Stomach (tissue), 9 donors: ENCODE data around the gene ZFAND2B. TPM values are rescaled to one million over a fixed set of nuclear protein-coding genes. Genes with fewer than 3 reads are reported as not detected.

ENCODE experiments used
- DNase-seq, 2 donors: peaks; one replicate each; pipeline versions ENCODE4 v3.0.0 to v3.0.0-alpha.2; 2013 to 2019
- H3K27ac ChIP-seq, 5 donors: fragments of 200-600 bp in 4 of 5; sonication (generic) in 4 of 5; one replicate each; pipeline ENCODE4 v1.5.1; 2013 to 2019; ENCODE audit warnings: mild to moderate bottlenecking in 1 of 5, moderate library complexity in 1 of 5
- H3K27me3 ChIP-seq, 3 donors: fragments of 200-600 bp; sonication (generic); one replicate each; pipeline ENCODE4 v1.5.1; 2017 to 2019; ENCODE audit warnings: mixed run types in 1 of 3
- H3K36me3 ChIP-seq, 4 donors: fragments of 200-600 bp; sonication (generic); 1 replicate in 3 of 4; 2 replicates in 1 of 4; pipeline ENCODE4 v1.5.1; 2016 to 2019
- H3K4me1 ChIP-seq, 4 donors: fragments of 200-600 bp; sonication (generic); one replicate each; pipeline ENCODE4 v1.5.1; 2016 to 2019
- H3K4me3 ChIP-seq, 4 donors: fragments of 200-600 bp; sonication (generic) in 3 of 4; one replicate each; pipeline ENCODE4 v1.5.1; 2016 to 2019; ENCODE audit warnings: mild to moderate bottlenecking in 1 of 4
- H3K9me3 ChIP-seq, 4 donors: fragments of 200-600 bp; sonication (generic); one replicate each; pipeline ENCODE4 v1.5.1; 2016 to 2019
- CTCF ChIP-seq, 7 experiments: fragments of 450-650 bp in 4 of 7; fragments of 200-600 bp in 3 of 7; sonication (generic) in 3 of 7; IDR thresholded peaks; one replicate each; pipeline ENCODE4 v1.5.1; 2016 to 2019; ENCODE audit warnings: antibody characterized with exemption in 7 of 7, control low read depth in 2 of 7, mild to moderate bottlenecking in 1 of 7
- EP300 ChIP-seq: sonication (generic); formaldehyde crosslinking; IDR thresholded peaks from one replicate; pipeline ENCODE4 v1.6.1; 2017; ENCODE audit warnings: antibody characterized with exemption
- POLR2A ChIP-seq, 4 donors: fragments of 450-650 bp; IDR thresholded peaks; one replicate each; pipeline ENCODE4 v1.6.1; 2016; ENCODE audit warnings: antibody characterized with exemption in 4 of 4, control low read depth in 2 of 4, mild to moderate bottlenecking in 1 of 4, moderate library complexity in 1 of 4
- POLR2AphosphoS5 ChIP-seq, 3 donors: sonication (generic); formaldehyde crosslinking; IDR thresholded peaks; one replicate each; pipeline ENCODE4 v1.6.1; 2016; ENCODE audit warnings: antibody characterized with exemption in 3 of 3
- WGBS, 5 donors: extraction: QIAGEN DNeasy Blood & Tissue Kit in 3 of 5; methylation state at CpG; one replicate each; pipeline versions ENCODE4 v1.1.5 to v1.1.7; 2013 to 2018; 5-methylcytosine and 5-hydroxymethylcytosine counted together
- intact Hi-C: fragments of 100-400 bp; cut with DNase I; formaldehyde crosslinking; loops from one replicate; pipeline ENCODE4 v1.15.1; 2023; ENCODE audit warnings: low total_unique reads
- polyA plus RNA-seq, 3 donors: library from polyadenylated mRNA; stranded (reverse); fragments of 200-250 nt; gene quantifications; one replicate each; pipeline ENCODE4 v1.2.3, GENCODE V29; 2013
- total RNA-seq, 5 donors: library from RNA; depleted of rRNA; stranded (reverse); fragments of >200 nt; gene quantifications; one replicate each; pipeline versions ENCODE4 v1.1.0 to v1.2.3, GENCODE V29; 2014 to 2016
- donor health status: healthy with polysubstance abuse.
- donor health status: Bipolar disorder and iron deficiency.
- donor health status: healthy.

The ZFAND2B gene
- total and polyA plus RNA-seq, 8 donors = 21.3 to 81.3 (median 44.7) TPM

GRCh38 chr2:219244789-219245147, 38.2 kb downstream of the ZFAND2B start:
- peak overlapping the region; percentile 91 to 98 (median 97) for H3K27ac ChIP-seq
- intact Hi-C loops = no loop called here
- 29 to 45% (median 41%) methylated on average over 6 of the region's 6 CpGs for WGBS, 5 donors
- H3K4me1 ChIP-seq = peaks cover 38 to 54% (median 52%) of the 10 kb centered on the region in 4 donors
- no peak for DNase-seq
- H3K4me3 ChIP-seq = peak overlapping the region; percentile 77 to 95 (median 82)
- H3K9me3 ChIP-seq = no peaks in the 10 kb centered on the region
- H3K36me3 ChIP-seq = peaks cover 0 to 29% (median 15%) of the 10 kb centered on the region in 4 donors
- no peaks in the 10 kb centered on the region for H3K27me3 ChIP-seq
- no peak for TF ChIP-seq EP300
- no peak for TF ChIP-seq POLR2AphosphoS5 (IDR thresholded peaks at IDR 0.05)
- TF ChIP-seq POLR2A (IDR thresholded peaks at IDR 0.05) = no peak
- no peak for TF ChIP-seq CTCF (IDR thresholded peaks at IDR 0.05)

- Histone ChIP-seq H3K36me3 (peaks cover 2 to 29% (median 16%) of the 10 kb centered on the region in 4 donors), H3K4me3 (peak within 1 kb of the TSS; percentile 77 to 95 (median 82)), H3K27me3 (no peaks in the 10 kb centered on the region), H3K9me3 (no peaks in the 10 kb centered on the region), H3K27ac (peak within 1 kb of the TSS; percentile 91 to 98 (median 97)), H3K4me1 (peaks cover 43 to 60% (median 58%) of the 10 kb centered on the region in 4 donors)
- 0 to 7% (median 1%) methylated on average over 8 to 46 of the region's 46 CpGs for WGBS, 5 donors
- TF ChIP-seq POLR2AphosphoS5 (IDR thresholded peaks at IDR 0.05) (peak; percentile 97 to 99 (median 98)), CTCF (IDR thresholded peaks at IDR 0.05) (no peak), EP300 (no peak), POLR2A (IDR thresholded peaks at IDR 0.05) (peak in 2 of 4 donors; percentile 54 to 71)
- peak; percentile 96 to 98 for DNase-seq
- intact Hi-C loops = no loop called here
Observed at GRCh38 chr2:219245148-219245898, 38.7 kb downstream of the ZFAND2B start, which contains the start of the genes GLB1L and STK16. TSS of gene GLB1L (minus strand) at chr2:219245444. CDS start at chr2:219243573, 1,871 bp downstream. TSS of gene STK16 (plus strand) at chr2:219245479. CDS start at chr2:219246000, 521 bp downstream.

GRCh38 chr2:219245899-219246230, 39.3 kb downstream of the ZFAND2B start:
- Histone ChIP-seq H3K27ac (peak overlapping the region; percentile 91 to 98 (median 97)), H3K4me1 (peaks cover 49 to 65% (median 63%) of the 10 kb centered on the region in 4 donors), H3K27me3 (no peaks in the 10 kb centered on the region), H3K36me3 (peaks cover 8 to 34% (median 22%) of the 10 kb centered on the region in 4 donors), H3K9me3 (no peaks in the 10 kb centered on the region), H3K4me3 (peak overlapping the region; percentile 77 to 95 (median 82))
- WGBS, 5 donors = 11 to 18% (median 16%) methylated on average over 6 to 10 of the region's 10 CpGs
- no peak for DNase-seq
- intact Hi-C loops = no loop called here
- TF ChIP-seq POLR2A (IDR thresholded peaks at IDR 0.05) = no peak
- TF ChIP-seq CTCF (IDR thresholded peaks at IDR 0.05) = no peak
- no peak for TF ChIP-seq POLR2AphosphoS5 (IDR thresholded peaks at IDR 0.05)
- TF ChIP-seq EP300 = no peak

- H3K27me3 ChIP-seq = no peaks in the 10 kb centered on the region
- peaks cover 55 to 72% (median 70%) of the 10 kb centered on the region in 4 donors for H3K4me1 ChIP-seq
- WGBS, 5 donors = 90 to 96% (median 94%) methylated on average over 10 of the region's 10 CpGs
- intact Hi-C loops = no loop called here
- H3K27ac ChIP-seq = peak overlapping the region in 4 of 5 donors; percentile 94 to 98 (median 98)
- no peak for DNase-seq
- no peaks in the 10 kb centered on the region for H3K9me3 ChIP-seq
- no peak for TF ChIP-seq POLR2AphosphoS5 (IDR thresholded peaks at IDR 0.05)
- TF ChIP-seq POLR2A (IDR thresholded peaks at IDR 0.05) = no peak
- TF ChIP-seq CTCF (IDR thresholded peaks at IDR 0.05) = no peak
- TF ChIP-seq EP300 = no peak
- peaks cover 14 to 41% (median 28%) of the 10 kb centered on the region in 4 donors for H3K36me3 ChIP-seq
- no peak overlapping the region for H3K4me3 ChIP-seq
Observed at GRCh38 chr2:219246559-219246958, 40.0 kb downstream of the ZFAND2B start.
